HepG2 (cell line): ENCODE data around the gene CMTM2. TPM values are rescaled to one million over a fixed set of nuclear protein-coding genes. Genes with fewer than 3 reads are reported as not detected.
A peak's percentile ranks its signal among the peaks of the same experiment; 100 is the strongest.

Source experiments
- ATF4 ChIP-seq, 2 experiments: fragments of 450-650 bp in 1 of 2; sonication (generic) in 1 of 2; formaldehyde crosslinking; IDR thresholded peaks; 2 replicates each; pipeline versions ENCODE4 v1.5.0 to v1.8.0; 2020 to 2022; ENCODE audit warnings: mild to moderate bottlenecking in 1 of 2, missing genetic modification reagents in 1 of 2
- CC2D1A ChIP-seq: sonication (generic); formaldehyde crosslinking; IDR thresholded peaks from 2 replicates; pipeline ENCODE4 v1.8.1; 2023; ENCODE audit warnings: mild to moderate bottlenecking, missing genetic modification reagents
- DPF2 ChIP-seq: sonication (generic); formaldehyde crosslinking; IDR thresholded peaks from 2 replicates; pipeline ENCODE4 v1.4.0; 2020; ENCODE audit warnings: mild to moderate bottlenecking, low read depth, missing genetic modification reagents, borderline replicate concordance
- GATAD2A ChIP-seq: IDR thresholded peaks from 2 replicates; pipeline ENCODE4 v1.6.1; 2016
- HNF1A ChIP-seq, 2 experiments: sonication (generic) in 1 of 2; formaldehyde crosslinking in 1 of 2; IDR thresholded peaks; 2 replicates each; pipeline versions ENCODE4 v1.4.0 to v1.6.1; 2016 to 2020; ENCODE audit warnings: borderline replicate concordance in 1 of 2, low read depth in 1 of 2, mild to moderate bottlenecking in 1 of 2, missing genetic modification reagents in 1 of 2
- HOXA7 ChIP-seq: sonication (generic); formaldehyde crosslinking; IDR thresholded peaks from 2 replicates; pipeline ENCODE4 v1.8.1; 2022; ENCODE audit warnings: mild to moderate bottlenecking, missing genetic modification reagents, moderate library complexity
- KDM2A ChIP-seq: sonication (generic); formaldehyde crosslinking; IDR thresholded peaks from 2 replicates; pipeline ENCODE4 v1.4.0; 2020; ENCODE audit warnings: low read depth, missing genetic modification reagents, borderline replicate concordance
- KDM5A ChIP-seq: fragments of 200-600 bp; sonication (generic); IDR thresholded peaks from 2 replicates; pipeline ENCODE4 v1.7.0; 2018; ENCODE audit warnings: antibody characterized with exemption, mild to moderate bottlenecking, low read length, borderline replicate concordance
- KLF16 ChIP-seq, 2 experiments: sonication (generic) in 1 of 2; formaldehyde crosslinking in 1 of 2; IDR thresholded peaks; 2 replicates each; pipeline versions ENCODE4 v1.6.1 to v1.8.0; 2016 to 2023; ENCODE audit warnings: missing genetic modification reagents in 2 of 2, missing compliant biosample characterization in 1 of 2
- MLLT10 ChIP-seq: sonication (generic); formaldehyde crosslinking; IDR thresholded peaks from 2 replicates; pipeline ENCODE4 v1.4.0; 2020; ENCODE audit warnings: missing genetic modification reagents
- SRY ChIP-seq: sonication (generic); formaldehyde crosslinking; IDR thresholded peaks from 2 replicates; pipeline ENCODE4 v1.8.0; 2022; ENCODE audit warnings: mild to moderate bottlenecking, missing genetic modification reagents
- TEAD2 ChIP-seq: sonication (generic); formaldehyde crosslinking; IDR thresholded peaks from 2 replicates; pipeline ENCODE4 v1.9.0; 2021; ENCODE audit warnings: missing genetic modification reagents
- TFDP2 ChIP-seq: sonication (generic); formaldehyde crosslinking; IDR thresholded peaks from 2 replicates; pipeline ENCODE4 v1.4.0; 2020; ENCODE audit warnings: missing genetic modification reagents
- TFE3 ChIP-seq: IDR thresholded peaks from 2 replicates; pipeline ENCODE4 v1.6.1; 2016
- ZBTB34 ChIP-seq: sonication (generic); formaldehyde crosslinking; IDR thresholded peaks from 2 replicates; pipeline ENCODE4 v1.8.0; 2022; ENCODE audit warnings: mild to moderate bottlenecking, missing genetic modification reagents
- ZNF597 ChIP-seq: sonication (generic); formaldehyde crosslinking; IDR thresholded peaks from 2 replicates; pipeline ENCODE4 v1.5.0; 2020; ENCODE audit warnings: missing genetic modification reagents
- polyA plus RNA-seq, 8 experiments: library from polyadenylated mRNA; depleted of rRNA in 3 of 8; stranded (reverse) in 7 of 8; unstranded in 1 of 8; fragments of >200 nt; fragmentation: Illumina TruSeq in 4 of 8; extraction: Trizol in 4 of 8; gene quantifications; 2 replicates each; pipeline versions ENCODE4 v1.2.1 to v1.2.3, GENCODE V29; 2011 to 2016; ENCODE audit warnings: low read depth in 4 of 8, missing spikeins in 1 of 8, mixed read lengths in 1 of 8; ENCODE audit not compliant: insufficient read depth in 1 of 8
- total RNA-seq, 5 experiments: library from RNA; depleted of rRNA; stranded (reverse); fragments of >200 nt; fragmentation: Illumina TruSeq; extraction: Trizol; gene quantifications; 2 replicates each; pipeline ENCODE4 v1.2.3, GENCODE V29; 2016; ENCODE audit warnings: low read depth in 1 of 5

Gene CMTM2
- total and polyA plus RNA-seq, 2 of the 13 experiments (the other 11 are each of a cell fraction or from before 2014, with no cell fraction given): not detected

- TF ChIP-seq ATF4 (CRISPR knock-in tag; IDR thresholded peaks at IDR 0.05) (peak in 1 of 2 experiments; percentile 92; a peak in 2 of 4 replicates), KDM2A (CRISPR knock-in tag) (peak; percentile 90), TFE3 (CRISPR knock-in tag) (peak; percentile 84), ZNF597 (CRISPR knock-in tag) (no peak), SRY (CRISPR knock-in tag) (peak; percentile 99), CC2D1A (peak; percentile 99; the same call in 1 of the 2 replicates), TEAD2 (peak; percentile 52), KDM5A (peak; percentile 47), ZBTB34 (peak; percentile 89), HNF1A (IDR thresholded peaks at IDR 0.05; ENCODE audit: low read depth) (no peak), HNF1A (CRISPR knock-in tag; IDR thresholded peaks at IDR 0.05; ENCODE audit: borderline replicate concordance) (peak; percentile 83), HOXA7 (CRISPR knock-in tag) (peak; percentile 96; the same call in 1 of the 2 replicates), MLLT10 (CRISPR knock-in tag) (0 out of 2 replicates have a peak, but pooled peaks have one; percentile 67), GATAD2A (CRISPR knock-in tag) (peak; percentile 48), KLF16 (CRISPR knock-in tag; IDR thresholded peaks at IDR 0.05) (peak; percentile 94 to 98; a peak in 3 of 4 replicates), DPF2 (CRISPR knock-in tag) (no peak), TFDP2 (CRISPR knock-in tag) (peak; percentile 99)
These were observed 26.7 kb upstream of the CMTM2 start, which contains the start of gene CKLF (continued) for GRCh38 chr16:66552286-66553177.
